HG03196 (cell line): ENCODE results near the gene RAB28.
"Not testable (repeated sequence)": the region's sequence is repeated elsewhere in the genome, so short reads cannot be mapped to it uniquely, and the experiment has no call there.

Experiments used
- ATAC-seq: cut with Tn5 transposase; IDR thresholded peaks from one replicate; pipeline ENCODE4 v1.9.1; 2021; ENCODE audit not compliant: unreplicated experiment

RAB28 gene

GRCh38 chr4:13452927-13453579 lies 31.1 kb downstream of the RAB28 start:
- ATAC-seq, result no peak

DNA sequence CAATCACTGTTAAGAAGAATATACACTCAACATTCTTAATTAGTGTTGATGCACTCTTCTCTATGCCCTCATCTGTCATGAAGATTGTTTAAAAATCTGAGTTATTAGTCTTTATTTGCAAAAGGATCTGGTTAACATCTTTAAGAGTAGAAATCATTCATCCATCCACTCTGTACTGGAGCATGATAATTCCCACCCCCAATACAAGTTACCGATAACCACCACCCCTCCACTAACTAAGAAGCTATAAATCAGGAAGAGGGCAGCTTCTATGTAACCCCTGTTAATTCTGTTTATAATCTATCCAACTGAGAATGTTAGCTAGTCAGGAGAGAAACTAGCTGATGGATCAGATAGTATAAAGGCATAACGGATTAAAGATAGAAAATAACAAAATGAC lies 34.5 kb downstream of the RAB28 start:
- ATAC-seq, result no peak

GRCh38 chr4:13445841-13446790 lies 38.0 kb downstream of the RAB28 start:
- no peak for ATAC-seq

DNA sequence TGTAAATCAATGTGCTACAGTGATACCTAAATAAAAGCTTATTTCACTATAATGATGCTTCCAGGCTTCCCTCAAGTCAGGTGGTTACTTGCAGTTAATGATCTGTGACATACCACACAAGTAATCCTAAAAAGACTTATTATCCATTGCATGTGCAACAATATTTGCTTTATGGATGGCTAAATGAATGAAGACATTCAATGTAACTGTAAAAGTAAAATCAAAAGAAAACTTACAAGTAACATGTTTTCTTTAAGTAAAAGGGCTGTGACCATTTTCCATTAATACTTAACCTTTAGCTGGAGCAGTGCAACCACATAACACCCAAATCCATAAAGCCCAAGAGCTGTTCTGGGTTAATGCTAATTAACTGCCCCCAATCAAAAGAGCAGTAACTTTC lies 42.6 kb downstream of the RAB28 start:
- no peak for ATAC-seq

- ATAC-seq, result no peak
Observed at GRCh38 chr4:13436962-13437361, 47.2 kb downstream of the RAB28 start.

GRCh38 chr4:13432453-13432852 lies 51.7 kb downstream of the RAB28 start:
- ATAC-seq, result no peak

DNA sequence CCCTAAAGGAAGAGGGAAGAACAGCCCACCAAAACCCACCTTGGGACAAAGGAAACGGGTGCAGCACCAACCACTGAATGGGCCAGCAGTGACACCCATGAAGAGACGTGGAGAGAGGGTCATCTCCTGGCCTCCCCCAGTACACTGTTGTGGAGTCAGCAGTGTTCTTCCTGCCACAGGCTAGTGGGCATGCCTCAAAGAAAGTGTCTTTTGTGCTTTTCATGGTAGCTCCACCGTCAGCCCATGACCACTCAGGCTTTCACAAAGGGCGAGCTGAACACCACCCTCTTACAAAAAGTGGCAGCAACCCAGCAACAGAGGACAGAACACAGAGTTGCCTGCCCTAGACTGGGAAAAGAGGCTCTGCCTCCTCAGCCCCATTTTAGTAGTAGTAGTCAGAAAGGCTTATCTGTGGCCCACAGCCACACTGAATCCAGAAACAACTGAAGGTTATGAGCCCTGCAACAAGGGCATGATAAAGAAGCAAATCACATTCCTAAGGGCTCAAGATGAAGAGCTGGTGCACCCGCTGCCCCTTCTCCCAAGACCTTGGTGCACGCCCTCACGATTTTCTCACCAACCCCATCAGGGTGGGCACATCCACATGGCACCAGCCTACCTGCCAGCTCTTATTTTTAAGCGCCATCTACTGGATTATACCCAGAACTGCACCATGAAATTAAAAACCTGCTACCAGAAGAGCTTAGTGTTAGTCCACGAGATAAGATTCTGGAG lies 53.1 kb downstream of the RAB28 start:
- no peak for ATAC-seq

- ATAC-seq, result no peak
Observed at GRCh38 chr4:13427599-13428325, 56.4 kb downstream of the RAB28 start.

DNA sequence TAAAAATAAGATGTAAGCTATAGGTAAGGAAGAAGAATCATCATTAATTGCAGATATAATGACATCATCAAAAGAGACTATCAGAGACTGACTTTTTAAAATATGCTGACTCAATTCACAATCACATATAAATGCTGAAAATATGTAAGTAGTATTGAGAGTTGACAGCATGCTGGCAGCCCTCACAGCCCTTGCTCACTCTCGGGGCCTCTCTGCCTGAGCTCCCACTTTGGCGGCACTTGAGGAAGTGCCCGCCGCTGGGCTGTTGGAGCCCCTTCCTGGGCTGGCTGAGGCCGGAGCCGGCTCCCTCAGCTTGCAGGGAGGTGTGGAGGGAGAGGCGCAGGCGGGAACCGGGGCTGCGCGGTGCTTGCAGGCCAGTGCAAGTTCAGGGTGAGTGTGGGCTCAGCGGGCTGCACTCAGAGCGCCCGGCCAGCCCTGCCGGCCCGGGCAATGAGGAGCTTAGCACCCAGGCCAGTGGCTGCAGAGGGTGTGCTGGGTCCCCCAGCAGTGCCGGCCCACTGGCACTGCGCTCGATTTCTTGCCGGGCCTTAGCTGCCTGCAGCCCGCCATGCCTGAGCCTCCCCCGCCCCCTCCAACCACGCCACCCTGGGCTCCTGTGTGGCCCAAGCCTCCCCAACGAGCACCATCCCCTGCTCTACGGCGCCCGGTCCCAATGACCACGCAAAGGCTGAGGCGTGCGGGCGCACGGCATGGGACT lies 68.9 kb downstream of the RAB28 start:
- ATAC-seq, result no peak

- ATAC-seq, result no peak
Observed at GRCh38 chr4:13413729-13414437, 70.3 kb downstream of the RAB28 start.

GRCh38 chr4:13411942-13412341 lies 72.2 kb downstream of the RAB28 start:
- ATAC-seq, result no peak

DNA sequence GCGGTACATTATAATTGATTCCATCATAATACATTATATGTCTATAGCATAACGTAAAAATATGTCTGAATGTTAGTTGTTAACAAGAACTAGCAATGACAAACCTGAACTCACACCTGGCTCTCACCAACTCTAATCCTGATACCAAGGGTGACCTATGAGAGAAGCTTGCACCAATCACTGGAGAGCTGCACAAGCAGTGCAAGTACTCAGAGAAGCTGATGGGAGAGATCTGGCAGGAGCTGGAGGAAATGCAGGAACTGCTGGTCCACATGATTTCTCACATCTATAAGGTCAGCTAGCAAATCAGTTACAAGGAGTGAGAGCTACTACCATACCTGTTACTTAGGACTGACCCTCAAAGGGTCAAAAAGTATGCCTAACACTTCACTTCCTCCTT lies 74.8 kb downstream of the RAB28 start:
- ATAC-seq, result no peak

- not testable (repeated sequence) for ATAC-seq
Observed at GRCh38 chr4:13406156-13406555, 78.0 kb downstream of the RAB28 start.

- ATAC-seq, result no peak
Observed at GRCh38 chr4:13403833-13404232, 80.3 kb downstream of the RAB28 start.

DNA sequence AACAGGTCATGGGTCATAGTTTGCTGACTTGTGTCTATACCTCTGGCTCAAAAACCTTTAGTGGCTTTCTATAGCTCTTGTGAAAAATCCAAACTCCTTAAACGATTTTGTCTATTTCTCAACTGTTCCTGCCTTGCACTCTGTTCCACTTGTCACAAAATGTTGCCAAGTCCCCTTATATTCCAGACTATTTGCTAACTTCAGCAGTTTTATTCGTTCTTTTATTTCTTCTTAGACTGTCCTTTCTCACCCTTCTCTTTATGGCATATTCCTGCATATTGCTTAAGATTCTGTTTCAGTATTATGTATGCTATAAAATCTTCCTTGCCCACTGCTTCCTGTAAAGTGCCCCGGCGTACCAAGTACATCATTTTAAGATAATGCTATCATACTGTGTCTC lies 80.8 kb downstream of the RAB28 start:
- ATAC-seq, result no peak

DNA sequence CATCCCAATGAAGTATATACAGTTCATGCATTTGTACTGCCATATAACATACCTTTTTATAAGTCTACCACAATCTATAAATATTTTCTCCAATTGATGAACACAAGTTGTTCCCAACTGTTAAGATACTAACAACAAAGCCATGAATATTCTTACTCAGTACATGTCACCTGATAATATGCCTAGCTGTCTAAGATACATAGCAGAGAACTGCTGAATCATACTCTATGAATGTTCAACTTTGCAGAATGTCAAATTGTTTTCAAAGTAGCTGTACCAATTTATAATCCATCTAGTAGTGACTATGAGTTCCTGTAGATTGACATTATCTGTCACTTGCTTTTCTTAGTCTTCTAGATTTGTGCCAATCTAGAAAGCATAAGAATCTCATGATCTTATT lies 84.9 kb downstream of the RAB28 start:
- ATAC-seq, result no peak

DNA sequence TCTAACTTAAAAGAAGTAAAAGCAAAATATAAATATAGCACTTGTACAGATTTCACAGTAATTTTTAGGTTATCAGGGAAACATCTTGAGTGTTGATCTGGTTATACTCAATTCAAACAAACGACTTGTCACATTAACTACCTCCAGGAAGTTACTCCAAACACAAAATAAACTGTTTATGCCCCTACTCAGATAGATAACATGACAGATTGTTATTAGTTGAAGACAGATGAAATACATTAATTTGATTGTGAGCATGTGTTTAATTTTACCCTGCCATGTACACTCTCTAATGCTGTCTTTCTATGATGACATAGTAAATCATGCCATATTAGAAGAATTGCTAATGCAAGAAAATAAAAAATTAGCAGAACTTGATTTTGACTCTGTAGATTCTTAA lies 88.0 kb downstream of the RAB28 start:
- ATAC-seq, result no peak

DNA sequence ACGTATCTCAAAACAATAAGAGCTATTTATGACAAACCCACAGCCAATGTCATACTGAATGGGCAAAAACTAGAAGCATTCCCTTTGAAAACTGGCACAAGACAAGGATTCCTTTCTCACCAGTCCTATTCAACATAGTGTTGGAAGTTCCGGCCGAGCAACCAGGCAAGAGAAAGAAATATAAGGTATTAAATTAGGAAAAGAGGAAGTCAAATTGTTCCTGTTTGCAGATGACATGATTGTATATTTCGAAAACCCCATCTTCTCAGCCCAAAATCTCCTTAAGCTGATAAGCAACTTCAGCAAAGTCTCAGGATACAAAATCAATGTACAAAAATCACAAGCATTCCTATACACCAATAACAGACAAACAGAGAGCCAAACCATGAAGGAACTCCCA lies 94.2 kb downstream of the RAB28 start:
- not testable (repeated sequence) for ATAC-seq

- ATAC-seq, result peak; percentile 72
Observed at GRCh38 chr4:13386405-13387107, 97.6 kb downstream of the RAB28 start.
